Uterus (tissue), 4 donors: ENCODE measurements around the gene ACMSD. TPM values are rescaled to one million over a fixed set of nuclear protein-coding genes. Genes with fewer than 3 reads are reported as not detected.
"Not testable (repeated sequence)": the region's sequence is repeated elsewhere in the genome, so short reads cannot be mapped to it uniquely, and the experiment has no call there.

Experiments
- DNase-seq, 2 donors: peaks; one replicate each; pipeline ENCODE4 v3.0.0-alpha.2; 2019 to 2020
- H3K27ac ChIP-seq, 2 donors: fragments of 200-600 bp; sonication (generic); 1 replicate in 1 of 2; 2 replicates in 1 of 2; pipeline ENCODE4 v1.5.1; 2016 to 2018
- H3K27me3 ChIP-seq, 2 donors: fragments of 200-600 bp; sonication (generic); one replicate each; pipeline ENCODE4 v1.5.1; 2018 to 2019; ENCODE audit warnings: control low read depth in 1 of 2
- H3K36me3 ChIP-seq, 2 donors: fragments of 200-600 bp; sonication (generic); one replicate each; pipeline ENCODE4 v1.5.1; 2019; ENCODE audit warnings: control low read depth in 1 of 2
- H3K4me1 ChIP-seq, 2 donors: fragments of 200-600 bp; sonication (generic); one replicate each; pipeline ENCODE4 v1.5.1; 2018 to 2019; ENCODE audit warnings: control low read depth in 1 of 2
- H3K4me3 ChIP-seq, 2 donors: fragments of 200-600 bp; sonication (generic); 1 replicate in 1 of 2; 2 replicates in 1 of 2; pipeline ENCODE4 v1.5.1; 2018 to 2019; ENCODE audit warnings: mild to moderate bottlenecking in 1 of 2
- H3K9me3 ChIP-seq, 2 donors: fragments of 200-600 bp; sonication (generic); one replicate each; pipeline ENCODE4 v1.5.1; 2019; ENCODE audit warnings: control low read depth in 1 of 2
- CTCF ChIP-seq, 4 experiments: fragments of 200-600 bp in 2 of 4; fragments of 450-650 bp in 2 of 4; sonication (generic) in 2 of 4; IDR thresholded peaks; one replicate each; pipeline ENCODE4 v1.5.1; 2016 to 2019; ENCODE audit warnings: antibody characterized with exemption in 4 of 4, mild to moderate bottlenecking in 2 of 4, moderate library complexity in 1 of 4
- POLR2A ChIP-seq, 2 donors: fragments of 450-650 bp; IDR thresholded peaks; one replicate each; pipeline ENCODE4 v1.6.1; 2016; ENCODE audit warnings: antibody characterized with exemption in 2 of 2, mild to moderate bottlenecking in 1 of 2, moderate library complexity in 1 of 2
- intact Hi-C: fragments of 100-400 bp; cut with DNase I; formaldehyde crosslinking; loops from one replicate; pipeline ENCODE4 v1.15.1; 2023; ENCODE audit warnings: low total_unique reads
- total RNA-seq, 4 donors: library from RNA; depleted of rRNA in 3 of 4; stranded (reverse); fragments of >200 nt in 3 of 4; gene quantifications; one replicate each; pipeline versions ENCODE4 v1.1.0 to v1.2.4, GENCODE V29; 2014 to 2023
- donor health status: DM: yes; HTN: yes; CAD: no.

The ACMSD gene
- total RNA-seq, 4 donors from 2014 or later = not detected

DNA sequence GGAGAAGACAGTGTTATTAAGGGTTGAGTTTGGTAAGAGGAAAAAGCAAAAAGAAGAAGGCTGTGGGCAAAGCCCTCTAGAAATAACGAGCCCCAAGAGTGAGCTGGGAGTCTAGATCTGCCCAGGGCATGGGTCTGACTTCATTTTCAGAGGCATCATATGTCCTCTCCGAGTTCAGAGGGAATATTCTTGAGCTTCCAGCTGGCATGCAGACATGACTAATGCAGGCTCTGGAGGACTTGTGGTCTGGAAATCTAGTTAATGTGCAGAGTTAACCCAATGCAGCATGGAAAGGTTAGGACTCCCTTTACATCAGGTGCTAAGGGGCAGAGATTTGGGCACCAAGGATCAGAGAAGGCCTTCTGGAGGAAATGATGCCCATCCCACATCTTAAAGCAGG lies 7.3 kb downstream of the ACMSD start:
- H3K27me3 ChIP-seq = no peaks in the 10 kb centered on the region
- no peaks in the 10 kb centered on the region for H3K9me3 ChIP-seq
- TF ChIP-seq POLR2A (IDR thresholded peaks at IDR 0.05) = no peak
- no peak for TF ChIP-seq CTCF (IDR thresholded peaks at IDR 0.05)
- intact Hi-C loops = no loop called here
- no peaks in the 10 kb centered on the region for H3K4me1 ChIP-seq
- H3K36me3 ChIP-seq = no peaks in the 10 kb centered on the region
- no peak overlapping the region for H3K27ac ChIP-seq
- no peak for DNase-seq
- no peak overlapping the region for H3K4me3 ChIP-seq

- no peaks in the 10 kb centered on the region for H3K4me1 ChIP-seq
- TF ChIP-seq POLR2A (IDR thresholded peaks at IDR 0.05) = no peak
- TF ChIP-seq CTCF (IDR thresholded peaks at IDR 0.05) = no peak
- no peak overlapping the region for H3K27ac ChIP-seq
- no peaks in the 10 kb centered on the region for H3K27me3 ChIP-seq
- intact Hi-C loops = no loop called here
- no peak overlapping the region for H3K4me3 ChIP-seq
- no peaks in the 10 kb centered on the region for H3K9me3 ChIP-seq
- H3K36me3 ChIP-seq = no peaks in the 10 kb centered on the region
- DNase-seq = no peak
Measured at GRCh38 chr2:134846213-134846612, 7.8 kb downstream of the ACMSD start.

- H3K9me3 ChIP-seq, H3K4me1 ChIP-seq, H3K36me3 ChIP-seq, H3K27ac ChIP-seq, DNase-seq, intact Hi-C loops, H3K4me3 ChIP-seq, H3K27me3 ChIP-seq: not testable (repeated sequence)
Measured at GRCh38 chr2:134847582-134847981, 9.2 kb downstream of the ACMSD start.

GRCh38 chr2:134852518-134852917 lies 14.1 kb downstream of the ACMSD start:
- Histone ChIP-seq H3K27ac (no peak overlapping the region), H3K4me1 (no peaks in the 10 kb centered on the region), H3K4me3 (no peak overlapping the region), H3K36me3 (no peaks in the 10 kb centered on the region), H3K9me3 (no peaks in the 10 kb centered on the region), H3K27me3 (no peaks in the 10 kb centered on the region)
- DNase-seq = no peak
- intact Hi-C loops = no loop called here
- TF ChIP-seq POLR2A (IDR thresholded peaks at IDR 0.05) (no peak), CTCF (IDR thresholded peaks at IDR 0.05) (no peak)

- intact Hi-C loops = no loop called here
Measured at GRCh38 chr2:134855709-134856108, 17.3 kb downstream of the ACMSD start.

More at GRCh38 chr2:134855709-134856108, 17.3 kb downstream of the ACMSD start:
- no peak for DNase-seq
- Histone ChIP-seq H3K27ac (no peak overlapping the region), H3K36me3 (no peaks in the 10 kb centered on the region), H3K27me3 (no peaks in the 10 kb centered on the region), H3K9me3 (no peaks in the 10 kb centered on the region), H3K4me3 (no peak overlapping the region), H3K4me1 (no peaks in the 10 kb centered on the region)
- no peak for TF ChIP-seq CTCF (IDR thresholded peaks at IDR 0.05)
- TF ChIP-seq POLR2A (IDR thresholded peaks at IDR 0.05) = no peak
